HS-27A (cell line): ENCODE results near the gene DLG3.
"Not testable (repeated sequence)": the region's sequence is repeated elsewhere in the genome, so short reads cannot be mapped to it uniquely, and the experiment has no call there.

Source experiments
- DNase-seq: peaks from one replicate; pipeline ENCODE4 v3.0.0-alpha.2; 2012; ENCODE audit warnings: low read depth, missing footprints

The DLG3 gene

GRCh38 chrX:70444326-70444945 is at the start of gene DLG3:
Gene DLG3 (plus strand): TSS chrX:70444835. CDS start chrX:70445202, 367 bp downstream.
- no peak for DNase-seq

- no peak for DNase-seq
These were observed 45.7 kb upstream of the DLG3 start for GRCh38 chrX:70398899-70399298.

- DNase-seq, result not testable (repeated sequence)
These were observed 44.5 kb upstream of the DLG3 start for GRCh38 chrX:70400181-70400580.

- DNase-seq, result no peak
These were observed 41.9 kb upstream of the DLG3 start for GRCh38 chrX:70402721-70403120.

- no peak for DNase-seq
These were observed 39.6 kb upstream of the DLG3 start for GRCh38 chrX:70405003-70405402.

GRCh38 chrX:70410921-70411320 is 33.7 kb upstream of the DLG3 start:
- no peak for DNase-seq

- DNase-seq, result no peak
These were observed 33.2 kb upstream of the DLG3 start for GRCh38 chrX:70411475-70411874.

GRCh38 chrX:70421618-70422017 is 23.0 kb upstream of the DLG3 start:
- no peak for DNase-seq

GRCh38 chrX:70422851-70423341 is 21.7 kb upstream of the DLG3 start, which contains the start of gene GDPD2:
Gene GDPD2 (plus strand): TSS chrX:70423314. CDS start chrX:70424985, 1,671 bp downstream.
- no peak for DNase-seq

GRCh38 chrX:70423936-70424675 is 20.5 kb upstream of the DLG3 start:
- DNase-seq, result no peak

GRCh38 chrX:70424801-70425200 is 19.8 kb upstream of the DLG3 start:
- no peak for DNase-seq

- DNase-seq, result no peak
These were observed 18.1 kb upstream of the DLG3 start for GRCh38 chrX:70426286-70427278.

GRCh38 chrX:70427365-70427764 is 17.3 kb upstream of the DLG3 start:
- no peak for DNase-seq

GRCh38 chrX:70429759-70430158 is 14.9 kb upstream of the DLG3 start:
- DNase-seq, result no peak

- no peak for DNase-seq
These were observed 11.4 kb upstream of the DLG3 start for GRCh38 chrX:70432936-70433847.

GRCh38 chrX:70433848-70434351 is 10.7 kb upstream of the DLG3 start:
- no peak for DNase-seq

- peak; percentile 40 for DNase-seq
These were observed 10.2 kb upstream of the DLG3 start for GRCh38 chrX:70434352-70434866.

GRCh38 chrX:70434914-70435586 is 9.6 kb upstream of the DLG3 start:
- peak; percentile 9 for DNase-seq

- DNase-seq, result no peak
These were observed 8.3 kb upstream of the DLG3 start for GRCh38 chrX:70436343-70436742.

- no peak for DNase-seq
These were observed 7.6 kb upstream of the DLG3 start for GRCh38 chrX:70437011-70437410.
